ENCODE measurements around the gene RASAL3. TPM values are rescaled to one million over a fixed set of nuclear protein-coding genes. Genes with fewer than 3 reads are reported as not detected.

The RASAL3 gene
- total and polyA plus RNA-seq, 2 of the 8 experiments (the other 6 are each of a cell fraction or from before 2014, with no cell fraction given), result 0.19 to 0.63 TPM

GRCh38 chr19:15455996-15456395 is 8.3 kb downstream of the RASAL3 start:
- H2BK5ac ChIP-seq (ENCODE audit: low read depth, low read length), result no peak overlapping the region
- H3K79me1 ChIP-seq (ENCODE audit: low read depth, low read length), result no peaks in the 10 kb centered on the region
- peaks cover 0 to 6% of the 10 kb centered on the region in 2 experiments for H4K20me1 ChIP-seq (replicated peaks in 1 of 2; ENCODE audit: control insufficient read depth in 1 of 2, insufficient read depth in 2 of 2, low read length in 2 of 2)
- H3K4me2 ChIP-seq (ENCODE audit: insufficient read depth in 1 of 2, low read depth in 2 of 2, low read length in 2 of 2), result peak overlapping the region; percentile 49 to 82
- WGBS, 2 experiments (ENCODE audit: extremely low coverage in 1 of 2, insufficient coverage in 1 of 2, insufficient read length in 1 of 2, insufficient replicate concordance in 2 of 2, low coverage in 1 of 2, low lambda C conversion rate in 2 of 2, missing lambda C conversion rate in 1 of 2), result 85% methylated on average over 9 of the region's 9 CpGs; no CpG with 5 or more reads in 1 of the 2 experiments
- no peak overlapping the region for H2BK120ac ChIP-seq (replicated peaks; ENCODE audit: low read depth, low read length)
- no peak overlapping the region for H2BK12ac ChIP-seq (ENCODE audit: low read depth, low read length)
- no peak for FAIRE-seq
- H3K79me2 ChIP-seq (ENCODE audit: control insufficient read depth in 1 of 2, insufficient read depth in 2 of 2, low read length in 2 of 2), result no peaks in the 10 kb centered on the region
- H3K56ac ChIP-seq (replicated peaks; ENCODE audit: insufficient read length, low read depth, low read length), result no peak overlapping the region
- no peak overlapping the region for H3K9ac ChIP-seq (replicated peaks in 1 of 4; ENCODE audit: extremely low read depth in 1 of 4, low read depth in 3 of 4, low read length in 3 of 4)
- no peak overlapping the region for H4K8ac ChIP-seq (ENCODE audit: extremely low read depth, insufficient read depth, low read length)
- H3K36me3 ChIP-seq (ENCODE audit: control insufficient read depth in 2 of 4, insufficient read depth in 4 of 4, low read length in 3 of 4), result no peaks in the 10 kb centered on the region; a peak in 1 of 8 replicates
- 0 out of 2 replicates have a peak overlapping the region, but pooled peaks have one; percentile 61 for H2BK15ac ChIP-seq (ENCODE audit: low read length)
- H4K91ac ChIP-seq (replicated peaks; ENCODE audit: insufficient read length, low read length), result no peak overlapping the region
- H4K5ac ChIP-seq (ENCODE audit: insufficient read length, low read depth, low read length), result no peak overlapping the region
- H3K14ac ChIP-seq (ENCODE audit: insufficient read length), result no peak overlapping the region
- H3K9me3 ChIP-seq (ENCODE audit: insufficient read depth in 2 of 2, low read depth in 1 of 2, low read length in 1 of 2), result no peaks in the 10 kb centered on the region
- no peak overlapping the region for H2AK5ac ChIP-seq (ENCODE audit: low read depth, low read length)
- no peak overlapping the region for H2BK20ac ChIP-seq (ENCODE audit: low read length)
- H3K4ac ChIP-seq (replicated peaks; ENCODE audit: insufficient read length, low read depth, low read length), result no peak overlapping the region
- no peak overlapping the region for H3K23ac ChIP-seq (ENCODE audit: insufficient read length)
- H2AFZ ChIP-seq (ENCODE audit: low read length), result 0 out of 2 replicates have a peak overlapping the region, but pooled peaks have one; percentile 2
- peak overlapping the region in 2 of 4 experiments; percentile 29 to 61; a peak in 2 of 8 replicates for H3K4me3 ChIP-seq (ENCODE audit: extremely low read depth in 1 of 4, insufficient read depth in 2 of 4, low read depth in 3 of 4, low read length in 4 of 4)
- H3K4me1 ChIP-seq (replicated peaks in 1 of 4; ENCODE audit: control insufficient read depth in 3 of 4, insufficient read depth in 4 of 4, low read length in 3 of 4), result peaks cover 0 to 17% (median 10%) of the 10 kb centered on the region in 4 experiments; a peak in 5 of 7 replicates
- no peak overlapping the region for H3K18ac ChIP-seq (ENCODE audit: extremely low read depth, low read length)
- H3K23me2 ChIP-seq (ENCODE audit: low read depth, low read length), result peaks cover 13% of the 10 kb centered on the region; the same call in 1 of the 2 replicates
- H3K27me3 ChIP-seq (replicated peaks in 1 of 4; ENCODE audit: control insufficient read depth in 3 of 4, extremely low read depth in 1 of 4, insufficient read depth in 3 of 4, low read length in 3 of 4), result peaks cover 20 to 69% (median 55%) of the 10 kb centered on the region in 4 experiments
- CTCF ChIA-PET (ENCODE audit: partially characterized antibody), result interaction anchor here (0.6 to 5.7 kb wide), 8 partner anchors 8 to 607 kb away, joined by 3 to 25 read pairs (median 4); partner anchors contain the start of genes AKAP8L and RASAL3
- DNase-seq (ENCODE audit: low read depth in 1 of 2, low spot score in 2 of 2), result no peak
- no peak overlapping the region for H3K27ac ChIP-seq (ENCODE audit: low read depth, low read length)
- TF ChIP-seq CBX5 (IDR thresholded peaks at IDR 0.05; ENCODE audit: low read depth, low read length) (no peak), EGR1 (IDR thresholded peaks at IDR 0.05; ENCODE audit: borderline replicate concordance, low read depth, low read length) (no peak), TAF7 (optimal IDR thresholded peaks at IDR 0.05; ENCODE audit: borderline replicate concordance, low read depth, low read length) (no peak), SUZ12 (IDR thresholded peaks at IDR 0.05; ENCODE audit: low read length) (no peak), CTBP2 (IDR thresholded peaks at IDR 0.05; ENCODE audit: borderline replicate concordance, insufficient read depth, insufficient read length, low read length) (no peak), BCL11A (IDR thresholded peaks at IDR 0.05; ENCODE audit: low read depth in 2 of 2, low read length in 2 of 2) (no peak), MAFK (IDR thresholded peaks at IDR 0.05; ENCODE audit: low read depth, low read length) (no peak)
- POLR2A ChIA-PET (ENCODE audit: partially characterized antibody), result interaction anchor here (1.1 kb wide), 1 partner anchor 38 kb away, joined by 6 read pairs; the partner anchor contains the start of gene AKAP8L

Data from H1 (cell line).